GM19023 (cell line): ENCODE data around the gene APOBEC3F.

Source experiments
- ATAC-seq: cut with Tn5 transposase; IDR thresholded peaks from one replicate; pipeline ENCODE4 v1.9.1; 2021; ENCODE audit warnings: mild to moderate bottlenecking, moderate library complexity; ENCODE audit not compliant: unreplicated experiment

APOBEC3F gene

DNA sequence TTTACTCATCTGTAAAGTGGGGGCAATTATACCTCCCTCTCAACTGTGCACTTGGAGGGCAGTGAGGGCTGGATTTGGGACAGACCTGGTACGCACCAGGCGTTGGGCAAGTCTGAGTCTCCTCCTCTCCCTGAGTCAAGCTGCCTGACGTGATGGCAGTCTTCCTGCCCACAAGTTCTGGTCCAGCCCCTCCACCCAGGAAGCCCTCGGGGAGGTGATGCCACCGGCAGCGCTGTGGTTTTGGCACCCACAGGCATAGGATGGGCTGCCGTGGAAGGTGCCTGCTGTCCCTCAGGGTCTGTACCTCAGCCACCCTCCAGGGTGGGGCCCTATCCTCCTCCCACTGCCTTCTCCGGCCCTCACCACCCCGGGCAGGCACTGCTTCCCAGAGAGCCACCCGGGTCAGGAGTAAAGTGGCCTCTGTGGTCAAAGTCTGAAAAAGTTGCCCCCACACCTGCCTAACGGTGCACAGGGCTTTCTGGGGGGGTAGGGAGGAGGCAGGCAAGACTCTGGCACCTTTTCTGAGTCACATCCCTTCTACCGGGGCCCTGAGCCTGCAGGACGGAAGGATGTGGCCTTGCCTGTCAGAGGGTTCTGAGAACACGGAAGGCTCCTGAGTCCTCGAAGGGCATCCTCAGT lies 49.9 kb downstream of the APOBEC3F start:
- no peak for ATAC-seq

GRCh38 chr22:39091126-39092081 lies 50.7 kb downstream of the APOBEC3F start:
- no peak for ATAC-seq

DNA sequence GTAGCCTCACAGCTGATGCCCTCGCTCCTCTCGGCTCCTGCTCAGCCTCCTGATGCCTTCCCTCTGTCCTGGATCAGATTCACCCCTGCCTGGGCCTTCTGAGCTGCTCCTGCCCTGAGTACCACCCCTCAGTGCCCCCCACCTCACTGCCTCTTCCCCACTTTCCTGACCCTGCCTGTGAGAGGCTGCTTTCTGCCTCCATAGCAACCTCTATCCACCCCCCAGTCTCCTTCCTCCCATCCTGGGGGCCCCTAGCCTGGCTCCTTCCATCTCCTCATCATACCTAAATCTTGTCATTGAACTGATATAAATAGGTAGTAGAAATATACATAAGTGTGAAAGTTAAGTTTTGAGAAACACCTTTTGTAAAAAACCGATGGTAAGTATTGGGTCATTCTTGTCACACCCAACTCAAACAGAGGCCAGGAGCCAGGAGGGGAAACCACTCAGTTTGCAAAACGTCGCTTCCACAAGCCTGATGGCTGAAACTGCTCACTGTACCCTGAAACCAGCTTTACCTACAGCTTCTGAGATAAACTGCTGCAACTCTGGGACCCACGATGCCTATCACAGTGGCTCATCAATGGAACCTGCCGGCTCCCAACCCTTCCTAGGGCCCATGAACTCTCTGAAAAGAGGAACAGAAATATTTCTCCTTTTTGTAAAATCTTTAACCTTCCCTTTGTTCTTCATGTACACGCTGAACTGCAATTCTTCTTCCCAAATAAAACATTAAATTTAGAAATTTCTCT lies 51.6 kb downstream of the APOBEC3F start:
- ATAC-seq: no peak

DNA sequence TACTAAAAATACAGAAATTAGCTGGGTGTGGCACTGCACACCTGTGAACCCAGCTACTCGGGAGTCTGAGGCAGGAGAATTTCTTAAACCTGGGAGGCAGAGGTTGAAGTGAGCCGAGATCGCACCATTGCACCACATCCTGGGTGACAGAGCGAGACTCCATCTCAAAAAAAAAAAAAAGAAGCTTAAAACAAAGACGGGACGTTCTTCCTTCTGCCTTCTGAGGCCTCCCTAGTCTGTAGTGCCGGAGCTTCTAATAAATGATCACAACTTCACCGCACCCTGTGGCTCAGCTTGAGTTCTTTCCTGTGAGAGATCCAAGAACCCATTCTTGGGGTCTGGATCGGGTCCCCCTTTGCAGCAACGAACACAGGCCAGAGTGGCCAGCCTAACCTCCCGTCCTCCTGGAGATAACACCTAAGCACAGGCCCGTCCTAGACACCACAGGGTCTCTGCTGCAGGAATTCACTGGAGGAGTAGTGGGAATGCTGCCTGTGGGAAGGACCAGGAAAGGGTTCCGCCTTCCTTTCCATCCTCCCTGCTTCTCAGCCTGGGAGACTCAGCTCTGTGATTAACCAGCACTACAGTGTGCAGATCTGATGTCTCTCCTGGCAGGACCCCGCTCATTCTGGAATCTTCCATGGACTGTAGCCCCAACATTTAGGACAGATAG lies 54.2 kb downstream of the APOBEC3F start:
- no peak for ATAC-seq

- no peak for ATAC-seq
These were observed 55.3 kb downstream of the APOBEC3F start for GRCh38 chr22:39095971-39096370.

DNA sequence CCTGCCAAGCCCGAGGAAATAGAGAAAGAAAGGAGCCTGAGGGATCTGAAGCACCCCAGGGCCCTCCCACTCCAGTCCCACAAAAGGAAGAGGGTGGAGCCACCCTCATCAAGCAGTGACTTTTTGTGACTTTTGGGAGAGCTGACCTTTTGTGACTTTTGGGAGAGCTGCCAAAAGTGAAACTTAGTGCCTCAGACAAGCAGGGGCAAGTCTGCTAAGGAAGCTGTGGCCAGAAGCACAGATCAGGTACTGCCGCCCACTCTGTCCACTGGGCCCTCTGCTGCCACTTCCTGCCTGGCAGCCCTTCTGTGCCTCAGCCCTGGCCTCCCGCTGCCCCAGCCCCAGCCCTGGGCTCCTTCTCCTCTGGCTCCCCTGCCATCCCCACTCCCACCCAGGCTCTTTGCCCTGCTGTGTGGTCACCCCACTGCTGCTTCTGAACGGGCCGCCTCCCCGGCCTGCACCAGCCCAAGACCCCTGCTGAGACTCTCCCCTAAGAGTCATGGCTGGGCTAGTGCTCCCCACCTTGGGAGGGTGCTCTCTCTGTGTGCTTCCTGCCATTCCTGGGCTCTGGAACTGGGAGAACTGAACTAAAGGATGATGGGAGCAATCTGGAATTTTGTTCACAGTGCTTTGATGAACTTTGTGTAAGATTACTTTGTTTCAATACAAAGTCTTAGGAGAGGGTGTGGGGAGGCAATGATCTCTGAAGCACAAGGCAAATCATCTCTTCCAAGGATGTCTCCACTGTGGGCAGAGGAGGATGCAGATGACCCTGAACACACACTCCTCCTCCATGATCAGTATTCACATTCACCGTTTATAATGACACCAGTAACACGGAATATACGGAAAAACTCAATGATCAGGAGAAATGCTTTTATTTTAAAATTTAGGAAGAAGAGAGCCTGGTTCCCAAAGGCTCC lies 56.7 kb downstream of the APOBEC3F start, which contains the start of gene APOBEC3H:
Gene APOBEC3H, plus strand, starts transcription at position 147 of the 923 bp plus-strand sequence. CDS start 3,035 bp downstream, outside the sequence.
- ATAC-seq: no peak

GRCh38 chr22:39098026-39098425 lies 57.4 kb downstream of the APOBEC3F start:
- no peak for ATAC-seq

DNA sequence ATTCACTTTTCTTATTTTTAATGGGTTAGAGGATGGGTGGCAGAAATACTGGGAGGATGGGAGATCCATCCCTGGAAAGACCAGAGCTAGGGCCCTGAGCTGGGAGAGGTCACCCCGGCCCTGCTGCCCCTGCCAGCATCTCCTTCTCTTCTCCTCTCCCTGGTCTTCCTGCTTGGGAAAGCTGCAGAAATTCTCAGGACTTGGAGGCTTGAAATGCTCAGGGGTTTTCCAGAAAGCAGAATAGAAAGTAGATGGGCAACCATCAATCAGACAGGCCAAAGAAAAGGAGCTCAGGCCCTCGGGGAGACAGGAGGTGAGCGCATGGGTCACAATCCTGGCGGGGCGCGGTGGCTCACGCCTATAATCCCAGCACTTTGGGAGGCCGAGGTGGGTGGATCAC lies 57.9 kb downstream of the APOBEC3F start:
- ATAC-seq: no peak

DNA sequence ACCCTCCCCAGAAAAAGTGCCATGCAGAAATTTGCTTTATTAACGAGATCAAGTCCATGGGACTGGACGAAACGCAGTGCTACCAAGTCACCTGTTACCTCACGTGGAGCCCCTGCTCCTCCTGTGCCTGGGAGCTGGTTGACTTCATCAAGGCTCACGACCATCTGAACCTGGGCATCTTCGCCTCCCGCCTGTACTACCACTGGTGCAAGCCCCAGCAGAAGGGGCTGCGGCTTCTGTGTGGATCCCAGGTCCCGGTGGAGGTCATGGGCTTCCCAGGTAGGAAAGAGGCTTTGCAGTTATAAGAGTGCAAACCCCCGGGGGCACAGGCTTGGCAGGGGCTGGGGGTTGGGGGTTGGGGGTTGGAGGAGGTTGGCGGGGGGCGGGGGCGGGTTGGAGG lies 60.6 kb downstream of the APOBEC3F start:
- no peak for ATAC-seq

GRCh38 chr22:39103431-39103830 lies 62.8 kb downstream of the APOBEC3F start:
- no peak for ATAC-seq
